ENCODE data around the gene PSMF1.

GRCh38 chr20:1203630-1204029 is 85.2 kb downstream of the PSMF1 start:
- TF ChIP-seq CTCF (IDR thresholded peaks at IDR 0.05), result no peak
- no peak for TF ChIP-seq POLR2A (IDR thresholded peaks at IDR 0.05)
- no peak for TF ChIP-seq EP300 (IDR thresholded peaks at IDR 0.05)

All from upper lobe of left lung (tissue), 4 donors.